ENCODE results near the gene BDKRB2.

BDKRB2 gene

GRCh38 chr14:96180043-96180874, 24.4 kb upstream of the BDKRB2 start:
- no peak for TF ChIP-seq EZH2 (IDR thresholded peaks at IDR 0.05; ENCODE audit: borderline replicate concordance, low read length)
- TF ChIP-seq, protein P1, sequence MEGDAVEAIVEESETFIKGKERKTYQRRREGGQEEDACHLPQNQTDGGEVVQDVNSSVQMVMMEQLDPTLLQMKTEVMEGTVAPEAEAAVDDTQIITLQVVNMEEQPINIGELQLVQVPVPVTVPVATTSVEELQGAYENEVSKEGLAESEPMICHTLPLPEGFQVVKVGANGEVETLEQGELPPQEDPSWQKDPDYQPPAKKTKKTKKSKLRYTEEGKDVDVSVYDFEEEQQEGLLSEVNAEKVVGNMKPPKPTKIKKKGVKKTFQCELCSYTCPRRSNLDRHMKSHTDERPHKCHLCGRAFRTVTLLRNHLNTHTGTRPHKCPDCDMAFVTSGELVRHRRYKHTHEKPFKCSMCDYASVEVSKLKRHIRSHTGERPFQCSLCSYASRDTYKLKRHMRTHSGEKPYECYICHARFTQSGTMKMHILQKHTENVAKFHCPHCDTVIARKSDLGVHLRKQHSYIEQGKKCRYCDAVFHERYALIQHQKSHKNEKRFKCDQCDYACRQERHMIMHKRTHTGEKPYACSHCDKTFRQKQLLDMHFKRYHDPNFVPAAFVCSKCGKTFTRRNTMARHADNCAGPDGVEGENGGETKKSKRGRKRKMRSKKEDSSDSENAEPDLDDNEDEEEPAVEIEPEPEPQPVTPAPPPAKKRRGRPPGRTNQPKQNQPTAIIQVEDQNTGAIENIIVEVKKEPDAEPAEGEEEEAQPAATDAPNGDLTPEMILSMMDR (IDR thresholded peaks at IDR 0.05; ENCODE audit: low read length): no peak
- H3K9me2 ChIP-seq (ENCODE audit: low read depth, low read length): no peaks in the 10 kb centered on the region
- H4K20me1 ChIP-seq (ENCODE audit: insufficient read depth, low read length): no peaks in the 10 kb centered on the region
- H3K79me2 ChIP-seq (ENCODE audit: insufficient read depth, low read length): no peaks in the 10 kb centered on the region
- H3F3A ChIP-seq (ENCODE audit: insufficient read depth, low read length): no peaks in the 10 kb centered on the region
- peaks cover 11% of the 10 kb centered on the region for H3K27me3 ChIP-seq (ENCODE audit: insufficient read depth, low read length)
- no peak overlapping the region for H3K27ac ChIP-seq (ENCODE audit: low read depth, low read length, poor library complexity, severe bottlenecking)
- no peaks in the 10 kb centered on the region for H3K36me3 ChIP-seq (ENCODE audit: insufficient read depth, low read length)
- no peak overlapping the region for H2AFZ ChIP-seq (ENCODE audit: low read length)
- no peak overlapping the region for H3K9ac ChIP-seq (ENCODE audit: low read length)
- H3K9me3 ChIP-seq (ENCODE audit: low read length): no peaks in the 10 kb centered on the region
- no peak overlapping the region for H3K4me2 ChIP-seq (ENCODE audit: low read length)
- no peak overlapping the region for H3K4me3 ChIP-seq (ENCODE audit: low read depth, low read length, poor library complexity, severe bottlenecking)
- H3K4me1 ChIP-seq (ENCODE audit: insufficient read depth, low read length, severe bottlenecking): no peaks in the 10 kb centered on the region

- H3K27ac ChIP-seq (ENCODE audit: low read depth, low read length, poor library complexity, severe bottlenecking): no peak overlapping the region
- no peaks in the 10 kb centered on the region for H4K20me1 ChIP-seq (ENCODE audit: insufficient read depth, low read length)
- H3K4me2 ChIP-seq (ENCODE audit: low read length): no peak overlapping the region
- no peaks in the 10 kb centered on the region for H3K79me2 ChIP-seq (ENCODE audit: insufficient read depth, low read length)
- TF ChIP-seq, protein P1 (IDR thresholded peaks at IDR 0.05; ENCODE audit: low read length): no peak
- TF ChIP-seq EZH2 (IDR thresholded peaks at IDR 0.05; ENCODE audit: borderline replicate concordance, low read length): no peak
- H3K9me3 ChIP-seq (ENCODE audit: low read length): no peaks in the 10 kb centered on the region
- no peak overlapping the region for H3K9ac ChIP-seq (ENCODE audit: low read length)
- no peaks in the 10 kb centered on the region for H3F3A ChIP-seq (ENCODE audit: insufficient read depth, low read length)
- H3K4me1 ChIP-seq (ENCODE audit: insufficient read depth, low read length, severe bottlenecking): no peaks in the 10 kb centered on the region
- no peaks in the 10 kb centered on the region for H3K9me2 ChIP-seq (ENCODE audit: low read depth, low read length)
- H3K27me3 ChIP-seq (ENCODE audit: insufficient read depth, low read length): peaks cover 11% of the 10 kb centered on the region
- H3K36me3 ChIP-seq (ENCODE audit: insufficient read depth, low read length): no peaks in the 10 kb centered on the region
- H3K4me3 ChIP-seq (ENCODE audit: low read depth, low read length, poor library complexity, severe bottlenecking): no peak overlapping the region
- H2AFZ ChIP-seq (ENCODE audit: low read length): no peak overlapping the region
Observed at GRCh38 chr14:96181186-96182056, 23.2 kb upstream of the BDKRB2 start.

DNA sequence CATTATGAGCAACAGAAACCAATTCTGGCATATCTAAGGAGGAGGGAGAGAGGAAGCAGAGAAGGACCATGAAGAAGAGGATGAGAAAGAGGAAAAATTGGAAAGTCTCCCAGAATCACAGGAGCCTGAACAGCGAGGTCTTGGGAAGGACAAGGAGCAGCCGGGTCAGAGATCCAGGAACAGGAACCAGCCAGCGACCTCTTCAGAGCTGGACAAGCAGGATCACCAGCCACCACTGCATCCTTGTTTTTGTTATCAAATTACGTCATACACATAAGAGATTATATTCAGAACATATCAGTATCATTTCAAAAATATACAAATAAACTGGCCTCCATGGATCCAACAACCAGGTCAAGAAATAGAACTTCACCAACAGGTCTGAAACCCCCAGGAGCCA, 22.1 kb upstream of the BDKRB2 start:
- no peak overlapping the region for H2AFZ ChIP-seq (ENCODE audit: low read length)
- no peaks in the 10 kb centered on the region for H3K9me2 ChIP-seq (ENCODE audit: low read depth, low read length)
- no peak overlapping the region for H3K27ac ChIP-seq (ENCODE audit: low read depth, low read length, poor library complexity, severe bottlenecking)
- H3K27me3 ChIP-seq (ENCODE audit: insufficient read depth, low read length): peaks cover 11% of the 10 kb centered on the region
- H3K9ac ChIP-seq (ENCODE audit: low read length): no peak overlapping the region
- H3K79me2 ChIP-seq (ENCODE audit: insufficient read depth, low read length): no peaks in the 10 kb centered on the region
- no peaks in the 10 kb centered on the region for H3K4me1 ChIP-seq (ENCODE audit: insufficient read depth, low read length, severe bottlenecking)
- H3K4me3 ChIP-seq (ENCODE audit: low read depth, low read length, poor library complexity, severe bottlenecking): no peak overlapping the region
- H3F3A ChIP-seq (ENCODE audit: insufficient read depth, low read length): no peaks in the 10 kb centered on the region
- H3K4me2 ChIP-seq (ENCODE audit: low read length): no peak overlapping the region
- H3K36me3 ChIP-seq (ENCODE audit: insufficient read depth, low read length): no peaks in the 10 kb centered on the region
- no peaks in the 10 kb centered on the region for H3K9me3 ChIP-seq (ENCODE audit: low read length)
- H4K20me1 ChIP-seq (ENCODE audit: insufficient read depth, low read length): no peaks in the 10 kb centered on the region
- TF ChIP-seq, protein P1 (IDR thresholded peaks at IDR 0.05; ENCODE audit: low read length): no peak
- no peak for TF ChIP-seq EZH2 (IDR thresholded peaks at IDR 0.05; ENCODE audit: borderline replicate concordance, low read length)

Measured in OCI-LY1 (cell line).